Ovary (tissue), 3 donors: ENCODE measurements around the gene ACER2.

Experiments
- POLR2A ChIP-seq: fragments of 450-650 bp; IDR thresholded peaks from one replicate; pipeline ENCODE4 v1.6.1; 2017; ENCODE audit warnings: antibody characterized with exemption, mild to moderate bottlenecking, moderate library complexity
- TF ChIP-seq, protein P1 (sequence below), 3 donors: fragments of 450-650 bp in 2 of 3; fragments of 200-600 bp in 1 of 3; IDR thresholded peaks; one replicate each; pipeline versions ENCODE4 v1.5.1 to v1.8.0; 2016 to 2022; ENCODE audit warnings: antibody characterized with exemption in 3 of 3, mild to moderate bottlenecking in 1 of 3
- donor health status: DM: no; HTN: no; CAD: no.

- no peak for TF ChIP-seq POLR2A
- TF ChIP-seq, protein P1, sequence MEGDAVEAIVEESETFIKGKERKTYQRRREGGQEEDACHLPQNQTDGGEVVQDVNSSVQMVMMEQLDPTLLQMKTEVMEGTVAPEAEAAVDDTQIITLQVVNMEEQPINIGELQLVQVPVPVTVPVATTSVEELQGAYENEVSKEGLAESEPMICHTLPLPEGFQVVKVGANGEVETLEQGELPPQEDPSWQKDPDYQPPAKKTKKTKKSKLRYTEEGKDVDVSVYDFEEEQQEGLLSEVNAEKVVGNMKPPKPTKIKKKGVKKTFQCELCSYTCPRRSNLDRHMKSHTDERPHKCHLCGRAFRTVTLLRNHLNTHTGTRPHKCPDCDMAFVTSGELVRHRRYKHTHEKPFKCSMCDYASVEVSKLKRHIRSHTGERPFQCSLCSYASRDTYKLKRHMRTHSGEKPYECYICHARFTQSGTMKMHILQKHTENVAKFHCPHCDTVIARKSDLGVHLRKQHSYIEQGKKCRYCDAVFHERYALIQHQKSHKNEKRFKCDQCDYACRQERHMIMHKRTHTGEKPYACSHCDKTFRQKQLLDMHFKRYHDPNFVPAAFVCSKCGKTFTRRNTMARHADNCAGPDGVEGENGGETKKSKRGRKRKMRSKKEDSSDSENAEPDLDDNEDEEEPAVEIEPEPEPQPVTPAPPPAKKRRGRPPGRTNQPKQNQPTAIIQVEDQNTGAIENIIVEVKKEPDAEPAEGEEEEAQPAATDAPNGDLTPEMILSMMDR (IDR thresholded peaks at IDR 0.05) = no peak
These were observed 32.2 kb downstream of the ACER2 start for GRCh38 chr9:19440823-19441580.
